ENCODE measurements around the gene KNDC1.

DNA sequence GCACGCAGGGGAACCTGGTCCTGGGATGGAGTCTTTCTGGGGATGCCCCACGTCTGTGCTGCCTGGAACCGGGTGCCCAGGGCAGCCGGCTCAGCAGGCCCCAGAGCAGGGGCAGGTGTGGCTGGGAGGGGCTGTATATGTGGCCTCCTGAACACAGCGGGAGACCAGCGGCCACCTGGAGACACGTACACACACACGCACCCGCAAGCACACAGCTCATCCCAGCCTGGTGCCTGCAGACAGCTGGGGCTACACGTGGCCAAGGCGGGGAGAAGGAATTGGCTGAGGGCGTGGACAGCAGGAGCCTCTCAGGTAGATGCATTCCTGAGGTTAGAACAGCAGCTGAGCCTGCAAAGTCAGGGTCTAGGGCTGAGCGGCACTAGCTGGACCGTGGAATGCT lies 102.7 kb downstream of the KNDC1 start:
- TF ChIP-seq CTCF (conservative IDR thresholded peaks at IDR 0.05) (no peak), EZH2 (IDR thresholded peaks at IDR 0.05; ENCODE audit: low read depth) (no peak)
